ENCODE results near the gene ARHGEF2. TPM values are rescaled to one million over a fixed set of nuclear protein-coding genes. Genes with fewer than 3 reads are reported as not detected.

Gene ARHGEF2
- total and polyA plus RNA-seq, 4 experiments from 2014 or later: 6.7 to 198 (median 110) TPM

GRCh38 chr1:156020293-156021092, 42.1 kb upstream of the ARHGEF2 start, which contains the start of gene SSR2:
TSS of gene SSR2 (minus strand) at chr1:156020951. CDS start at chr1:156020167, 784 bp downstream.
- POLR2A ChIA-PET (ENCODE audit: partially characterized antibody): interaction anchor here (0.6 to 1.9 kb wide), 14 partner anchors 8 to 480 kb away, joined by 3 to 11 read pairs (median 3); partner anchors contain the start of genes ARHGEF2, GON4L, KHDC4 and LAMTOR2
- H3K36me3 Mint-ChIP-seq: peaks cover 20 to 30% of the 10 kb centered on the region in 2 donors

DNA sequence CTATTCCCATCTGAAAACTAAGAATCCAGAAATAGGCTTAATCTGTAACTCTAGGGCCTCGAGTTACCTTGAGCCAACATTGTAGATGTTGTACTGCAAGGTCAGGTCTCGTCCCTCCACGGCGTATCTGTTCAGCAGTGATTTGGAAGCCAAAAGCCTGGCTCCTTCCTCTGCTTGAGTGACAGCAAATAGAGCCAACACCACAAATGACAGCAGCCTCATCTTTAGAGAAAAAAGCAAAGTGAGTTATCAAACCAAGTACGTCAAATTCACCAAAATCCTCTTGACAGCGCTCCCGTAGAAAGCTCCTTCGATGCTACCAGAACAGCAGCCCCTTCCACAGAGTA, 41.6 kb upstream of the ARHGEF2 start:
- peak overlapping the region; percentile 78 to 81 for H3K4me3 ChIP-seq (ENCODE audit: low read length in 2 of 2)
- H3K27ac Mint-ChIP-seq: peak overlapping the region; percentile 82 to 99 (median 98)
- peak overlapping the region; percentile 96 to 99 (median 99) for H3K4me3 Mint-ChIP-seq
- ChIA-PET POLR2A (ENCODE audit: partially characterized antibody) (interaction anchor here (1.0 to 1.9 kb wide), 6 partner anchors 16 to 193 kb away, joined by 3 to 11 read pairs (median 4); partner anchors contain the start of genes ARHGEF2, GON4L, LAMTOR2 and PMF1), CTCF (ENCODE audit: partially characterized antibody) (interaction anchor here (1.0 to 2.0 kb wide), 2 partner anchors 12 to 34 kb away, joined by 3 to 6 read pairs; partner anchors contain the start of gene LAMTOR2)
- peak overlapping the region; percentile 77 for H3K27ac ChIP-seq (ENCODE audit: low read depth, low read length)
- H3K36me3 Mint-ChIP-seq: peaks cover 21 to 30% of the 10 kb centered on the region in 2 donors
- no peak for DNase-seq
- no peaks in the 10 kb centered on the region for H3K27me3 ChIP-seq (ENCODE audit: insufficient read depth, low read length)
- no peaks in the 10 kb centered on the region for H3K9me3 ChIP-seq (ENCODE audit: control insufficient read depth in 1 of 2, low read length in 2 of 2)
- H3K27me3 Mint-ChIP-seq: no peaks in the 10 kb centered on the region
- H3K4me1 ChIP-seq (ENCODE audit: insufficient read depth, low read length): peaks cover 17% of the 10 kb centered on the region
- no peaks in the 10 kb centered on the region for H3K9me3 Mint-ChIP-seq
- H3K36me3 ChIP-seq (ENCODE audit: insufficient read depth, low read length): peaks cover 16% of the 10 kb centered on the region
- H3K4me1 Mint-ChIP-seq: peaks cover 20 to 44% (median 29%) of the 10 kb centered on the region in 4 donors
- intact Hi-C loops (cut with micrococcal nuclease): loop anchor here (1.0 to 10.0 kb wide), 3 partner anchors 15 to 335 kb away; partner anchors contain the start of genes DAP3, UBQLN4 and YY1AP1

More at GRCh38 chr1:156020293-156021092, 42.1 kb upstream of the ARHGEF2 start, which contains the start of gene SSR2:
- H3K4me3 ChIP-seq (ENCODE audit: low read length in 2 of 2): peak within 1 kb of the TSS; percentile 78 to 81
- H3K27ac ChIP-seq (ENCODE audit: low read depth, low read length): peak within 1 kb of the TSS; percentile 77
- Mint-ChIP-seq H3K4me1 (peaks cover 20 to 44% (median 30%) of the 10 kb centered on the region in 4 donors), H3K27me3 (peaks cover 0 to 2% of the 10 kb centered on the region in 2 donors), H3K4me3 (peak within 1 kb of the TSS; percentile 96 to 99 (median 99)), H3K27ac (peak within 1 kb of the TSS; percentile 82 to 99 (median 98)), H3K9me3 (no peaks in the 10 kb centered on the region)
- peaks cover 13% of the 10 kb centered on the region for H3K36me3 ChIP-seq (ENCODE audit: insufficient read depth, low read length)
- no peaks in the 10 kb centered on the region for H3K9me3 ChIP-seq (ENCODE audit: control insufficient read depth in 1 of 2, low read length in 2 of 2)
- peak; percentile 85 to 92 (median 87) for DNase-seq
- intact Hi-C loops (cut with micrococcal nuclease): loop anchor here (1.0 to 10.0 kb wide), 3 partner anchors 16 to 336 kb away; partner anchors contain the start of genes DAP3, UBQLN4 and YY1AP1
- H3K4me1 ChIP-seq (ENCODE audit: insufficient read depth, low read length): peaks cover 17% of the 10 kb centered on the region
- H3K27me3 ChIP-seq (ENCODE audit: insufficient read depth, low read length): no peaks in the 10 kb centered on the region
- CTCF ChIA-PET (ENCODE audit: partially characterized antibody): interaction anchor here (0.6 to 2.0 kb wide), 4 partner anchors 11 to 152 kb away, joined by 3 to 6 read pairs (median 4); partner anchors contain the start of gene LAMTOR2

GRCh38 chr1:156014829-156015228, 36.5 kb upstream of the ARHGEF2 start:
- CTCF ChIA-PET (ENCODE audit: partially characterized antibody): interaction anchor here (1.1 kb wide), 1 partner anchor 11 kb away, joined by 3 read pairs; no protein-coding TSS in a partner anchor
- intact Hi-C loops (cut with micrococcal nuclease): no loop called here
- Mint-ChIP-seq H3K9me3 (no peaks in the 10 kb centered on the region), H3K27me3 (no peaks in the 10 kb centered on the region), H3K36me3 (peaks cover 48 to 66% of the 10 kb centered on the region in 2 donors), H3K4me1 (peaks cover 19 to 37% (median 22%) of the 10 kb centered on the region in 4 donors), H3K27ac (peak overlapping the region in 2 of 7 donors; percentile 47 to 62), H3K4me3 (no peak overlapping the region)
- Histone ChIP-seq H3K27me3 (ENCODE audit: insufficient read depth, low read length) (no peaks in the 10 kb centered on the region), H3K36me3 (ENCODE audit: insufficient read depth, low read length) (peaks cover 56% of the 10 kb centered on the region), H3K9me3 (ENCODE audit: control insufficient read depth in 1 of 2, low read length in 2 of 2) (no peaks in the 10 kb centered on the region), H3K4me3 (ENCODE audit: low read length in 2 of 2) (no peak overlapping the region), H3K27ac (ENCODE audit: low read depth, low read length) (no peak overlapping the region), H3K4me1 (ENCODE audit: insufficient read depth, low read length) (peaks cover 12% of the 10 kb centered on the region)
- POLR2A ChIA-PET (ENCODE audit: partially characterized antibody): interaction anchor here (1.5 to 2.1 kb wide), 2 partner anchors 10 to 37 kb away, joined by 5 to 7 read pairs; partner anchors contain the start of gene ARHGEF2
- no peak for DNase-seq

GRCh38 chr1:156012051-156012817, 33.9 kb upstream of the ARHGEF2 start:
- Histone ChIP-seq H3K9me3 (ENCODE audit: control insufficient read depth in 1 of 2, low read length in 2 of 2) (no peaks in the 10 kb centered on the region), H3K36me3 (ENCODE audit: insufficient read depth, low read length) (peaks cover 56% of the 10 kb centered on the region), H3K4me1 (ENCODE audit: insufficient read depth, low read length) (peaks cover 3% of the 10 kb centered on the region), H3K4me3 (ENCODE audit: low read length in 2 of 2) (no peak overlapping the region), H3K27me3 (ENCODE audit: insufficient read depth, low read length) (no peaks in the 10 kb centered on the region), H3K27ac (ENCODE audit: low read depth, low read length) (no peak overlapping the region)
- Mint-ChIP-seq H3K27me3 (no peaks in the 10 kb centered on the region), H3K27ac (peak overlapping the region in 4 of 7 donors; percentile 4 to 73 (median 32)), H3K4me1 (peaks cover 13 to 31% (median 21%) of the 10 kb centered on the region in 4 donors), H3K9me3 (no peaks in the 10 kb centered on the region), H3K4me3 (no peak overlapping the region), H3K36me3 (peaks cover 48 to 69% of the 10 kb centered on the region in 2 donors)
- DNase-seq: no peak
- intact Hi-C loops (cut with micrococcal nuclease): no loop called here
- CTCF ChIA-PET (ENCODE audit: partially characterized antibody): no interaction called here
- POLR2A ChIA-PET (ENCODE audit: partially characterized antibody): no interaction called here

GRCh38 chr1:156009404-156009803, 31.1 kb upstream of the ARHGEF2 start:
- Histone ChIP-seq H3K4me1 (ENCODE audit: insufficient read depth, low read length) (peaks cover 24% of the 10 kb centered on the region), H3K27ac (ENCODE audit: low read depth, low read length) (no peak overlapping the region), H3K9me3 (ENCODE audit: control insufficient read depth in 1 of 2, low read length in 2 of 2) (no peaks in the 10 kb centered on the region), H3K4me3 (ENCODE audit: low read length in 2 of 2) (no peak overlapping the region), H3K36me3 (ENCODE audit: insufficient read depth, low read length) (peaks cover 45% of the 10 kb centered on the region), H3K27me3 (ENCODE audit: insufficient read depth, low read length) (no peaks in the 10 kb centered on the region)
- CTCF ChIA-PET (ENCODE audit: partially characterized antibody): interaction anchor here (1.0 kb wide), 1 partner anchor 20 kb away, joined by 3 read pairs; no protein-coding TSS in a partner anchor
- intact Hi-C loops (cut with micrococcal nuclease): loop anchor here (5.0 kb wide), 1 partner anchor 43 kb away; the partner anchor contains the start of genes LAMTOR2 and UBQLN4
- Mint-ChIP-seq H3K4me3 (no peak overlapping the region), H3K27me3 (no peaks in the 10 kb centered on the region), H3K4me1 (peaks cover 23 to 49% (median 31%) of the 10 kb centered on the region in 4 donors), H3K36me3 (peaks cover 36 to 55% of the 10 kb centered on the region in 2 donors), H3K27ac (peak overlapping the region in 1 of 7 donors; percentile 57), H3K9me3 (no peaks in the 10 kb centered on the region)
- DNase-seq: no peak
- POLR2A ChIA-PET (ENCODE audit: partially characterized antibody): no interaction called here

GRCh38 chr1:156006666-156007376, 28.5 kb upstream of the ARHGEF2 start:
- H3K27ac ChIP-seq (ENCODE audit: low read depth, low read length): no peak overlapping the region
- no peak overlapping the region for H3K4me3 ChIP-seq (ENCODE audit: low read length in 2 of 2)
- no peaks in the 10 kb centered on the region for H3K9me3 ChIP-seq (ENCODE audit: control insufficient read depth in 1 of 2, low read length in 2 of 2)
- ChIA-PET CTCF (ENCODE audit: partially characterized antibody) (interaction anchor here (0.8 to 1.7 kb wide), 2 partner anchors 16 to 60 kb away, joined by 3 to 5 read pairs; no protein-coding TSS in a partner anchor), POLR2A (ENCODE audit: partially characterized antibody) (interaction anchor here (0.6 kb wide), 1 partner anchor 88 kb away, joined by 4 read pairs; no protein-coding TSS in a partner anchor)
- no peak for DNase-seq
- Mint-ChIP-seq H3K4me1 (peaks cover 20 to 60% (median 33%) of the 10 kb centered on the region in 4 donors), H3K27me3 (no peaks in the 10 kb centered on the region), H3K4me3 (peak overlapping the region in 1 of 8 donors; percentile 46), H3K27ac (peak overlapping the region in 6 of 7 donors; percentile 52 to 68 (median 58)), H3K36me3 (peaks cover 27 to 31% of the 10 kb centered on the region in 2 donors), H3K9me3 (no peaks in the 10 kb centered on the region)
- peaks cover 25% of the 10 kb centered on the region for H3K36me3 ChIP-seq (ENCODE audit: insufficient read depth, low read length)
- H3K4me1 ChIP-seq (ENCODE audit: insufficient read depth, low read length): peaks cover 22% of the 10 kb centered on the region
- H3K27me3 ChIP-seq (ENCODE audit: insufficient read depth, low read length): no peaks in the 10 kb centered on the region
- intact Hi-C loops (cut with micrococcal nuclease): loop anchor here (5.0 kb wide), 1 partner anchor 45 kb away; the partner anchor contains the start of genes LAMTOR2 and UBQLN4
